GM23338 (cell line): ENCODE results near the gene LNPEP. TPM values are rescaled to one million over a fixed set of nuclear protein-coding genes. Genes with fewer than 3 reads are reported as not detected.

ENCODE experiments used
- ATAC-seq: fragments of 200-7000 bp; cut with Tn5 transposase; 3 replicates; pipeline ENCODE4 v1.9.1; 2020
- DNase-seq: peaks from one replicate; pipeline ENCODE4 v3.0.0-alpha.2; 2015; ENCODE audit warnings: low spot score
- H2AFZ ChIP-seq: fragments of 200-600 bp; sonication (generic); 2 replicates; pipeline ENCODE4 v1.8.0; 2016; ENCODE audit warnings: antibody characterized with exemption, mild to moderate bottlenecking, moderate library complexity
- H3F3A ChIP-seq: fragments of 200-600 bp; sonication (generic); replicated peaks from 2 replicates; pipeline ENCODE4 v1.8.0; 2017; ENCODE audit warnings: antibody characterized with exemption, mixed run types, low read depth
- H3K27ac ChIP-seq: fragments of 200-600 bp; sonication (generic); 2 replicates; pipeline ENCODE4 v1.6.1; 2016; ENCODE audit warnings: low read depth
- H3K27me3 ChIP-seq: fragments of 200-600 bp; sonication (generic); 2 replicates; pipeline ENCODE4 v1.8.0; 2016; ENCODE audit warnings: mild to moderate bottlenecking, mixed run types, moderate library complexity; ENCODE audit not compliant: insufficient read depth
- H3K36me3 ChIP-seq: fragments of 200-600 bp; sonication (generic); 2 replicates; pipeline ENCODE4 v1.8.0; 2016; ENCODE audit warnings: mild to moderate bottlenecking; ENCODE audit not compliant: insufficient read depth
- H3K4me1 ChIP-seq: fragments of 200-600 bp; sonication (generic); 2 replicates; pipeline ENCODE4 v1.8.0; 2016; ENCODE audit warnings: mild to moderate bottlenecking, moderate library complexity; ENCODE audit not compliant: insufficient read depth
- H3K4me2 ChIP-seq: fragments of 200-600 bp; sonication (generic); 2 replicates; pipeline ENCODE4 v1.7.1; 2017; ENCODE audit warnings: mixed run types
- H3K4me3 ChIP-seq: fragments of 200-600 bp; sonication (generic); 2 replicates; pipeline ENCODE4 v1.6.1; 2016; ENCODE audit warnings: mixed run types
- H3K79me2 ChIP-seq: fragments of 200-600 bp; sonication (generic); replicated peaks from 2 replicates; pipeline ENCODE4 v1.8.0; 2017; ENCODE audit warnings: mild to moderate bottlenecking; ENCODE audit not compliant: insufficient read depth
- H3K9me2 ChIP-seq: fragments of 200-600 bp; sonication (generic); 2 replicates; pipeline ENCODE4 v1.8.0; 2017; ENCODE audit not compliant: insufficient read depth
- H4K20me1 ChIP-seq: fragments of 200-600 bp; sonication (generic); replicated peaks from 2 replicates; pipeline ENCODE4 v1.8.0; 2017; ENCODE audit warnings: mild to moderate bottlenecking; ENCODE audit not compliant: insufficient read depth
- H3K27ac Mint-ChIP-seq: 2 replicates; pipeline ENCODE4 v1.8.0; 2020; ENCODE audit warnings: inconsistent platforms, mild to moderate bottlenecking, moderate library complexity, mixed read lengths
- H3K27me3 Mint-ChIP-seq: 3 replicates; pipeline ENCODE4 v1.8.0; 2022; ENCODE audit warnings: low read depth, mild to moderate bottlenecking, moderate library complexity, mixed read lengths, inconsistent platforms; ENCODE audit not compliant: insufficient read depth, poor library complexity
- H3K36me3 Mint-ChIP-seq: 3 replicates; pipeline ENCODE4 v1.8.0; 2021; ENCODE audit warnings: low read depth, mild to moderate bottlenecking, inconsistent platforms, moderate library complexity, mixed read lengths
- H3K4me1 Mint-ChIP-seq: 3 replicates; pipeline ENCODE4 v1.8.0; 2020; ENCODE audit warnings: mild to moderate bottlenecking, inconsistent platforms, mixed read lengths
- H3K4me3 Mint-ChIP-seq: 3 replicates; pipeline ENCODE4 v1.8.0; 2021; ENCODE audit warnings: moderate library complexity, mild to moderate bottlenecking, inconsistent platforms, mixed read lengths
- H3K9me3 Mint-ChIP-seq: 3 replicates; pipeline ENCODE4 v1.8.0; 2020; ENCODE audit warnings: moderate library complexity, mild to moderate bottlenecking, inconsistent platforms, mixed read lengths
- CREB1 ChIP-seq: fragments of 250-450 bp; sonication (Bioruptor Pico); IDR thresholded peaks from 2 replicates; pipeline ENCODE4 v1.5.0; 2020; ENCODE audit warnings: low read depth, mild to moderate bottlenecking, moderate library complexity
- ETS1 ChIP-seq: IDR thresholded peaks from 2 replicates; pipeline ENCODE4 v1.6.1; 2016; ENCODE audit warnings: antibody characterized with exemption
- JUNB ChIP-seq: IDR thresholded peaks from one replicate; pipeline ENCODE4 v1.6.1; 2016; ENCODE audit warnings: antibody characterized with exemption; ENCODE audit not compliant: unreplicated experiment
- POLR2AphosphoS5 ChIP-seq: IDR thresholded peaks from 2 replicates; pipeline ENCODE4 v1.6.1; 2016; ENCODE audit warnings: antibody characterized with exemption, low read depth
- REST ChIP-seq: IDR thresholded peaks from one replicate; pipeline ENCODE4 v1.6.1; 2018; ENCODE audit warnings: antibody characterized with exemption; ENCODE audit not compliant: unreplicated experiment
- STAT1 ChIP-seq: IDR thresholded peaks from one replicate; pipeline ENCODE4 v1.6.1; 2016; ENCODE audit warnings: antibody characterized with exemption; ENCODE audit not compliant: unreplicated experiment
- ZNF114 ChIP-seq: fragments of 250-450 bp; sonication (Bioruptor Pico); IDR thresholded peaks from 2 replicates; pipeline ENCODE4 v1.5.0; 2020; ENCODE audit warnings: mild to moderate bottlenecking, moderate library complexity
- ZNF331 ChIP-seq: fragments of 250-450 bp; sonication (Bioruptor Pico); IDR thresholded peaks from 2 replicates; pipeline ENCODE4 v1.5.0; 2020; ENCODE audit warnings: low read depth, mild to moderate bottlenecking, moderate library complexity
- polyA plus RNA-seq: library from polyadenylated mRNA; unstranded; fragments of >200 nt; fragmentation: Nextera tagmentation; extraction: Ambion mirVana; gene quantifications from 2 replicates; pipeline ENCODE4 v1.2.1, GENCODE V29; 2016
- total RNA-seq: library from RNA; depleted of rRNA; stranded (reverse); fragments of >200 nt; shearing (Covaris generic); gene quantifications from 2 replicates; pipeline ENCODE4 v1.2.3, GENCODE V29; 2014
- TF ChIP-seq, protein P1 (sequence below): fragments of 250-450 bp; sonication (Bioruptor Pico); IDR thresholded peaks from 2 replicates; pipeline ENCODE4 v1.5.0; 2020; ENCODE audit warnings: mild to moderate bottlenecking, moderate library complexity

The LNPEP gene
- total and polyA plus RNA-seq, 2 experiments from 2014 or later: 1.2 to 8.3 TPM

GRCh38 chr5:96990102-96990501 is 54.2 kb downstream of the LNPEP start (continued):
- TF ChIP-seq, protein P1, sequence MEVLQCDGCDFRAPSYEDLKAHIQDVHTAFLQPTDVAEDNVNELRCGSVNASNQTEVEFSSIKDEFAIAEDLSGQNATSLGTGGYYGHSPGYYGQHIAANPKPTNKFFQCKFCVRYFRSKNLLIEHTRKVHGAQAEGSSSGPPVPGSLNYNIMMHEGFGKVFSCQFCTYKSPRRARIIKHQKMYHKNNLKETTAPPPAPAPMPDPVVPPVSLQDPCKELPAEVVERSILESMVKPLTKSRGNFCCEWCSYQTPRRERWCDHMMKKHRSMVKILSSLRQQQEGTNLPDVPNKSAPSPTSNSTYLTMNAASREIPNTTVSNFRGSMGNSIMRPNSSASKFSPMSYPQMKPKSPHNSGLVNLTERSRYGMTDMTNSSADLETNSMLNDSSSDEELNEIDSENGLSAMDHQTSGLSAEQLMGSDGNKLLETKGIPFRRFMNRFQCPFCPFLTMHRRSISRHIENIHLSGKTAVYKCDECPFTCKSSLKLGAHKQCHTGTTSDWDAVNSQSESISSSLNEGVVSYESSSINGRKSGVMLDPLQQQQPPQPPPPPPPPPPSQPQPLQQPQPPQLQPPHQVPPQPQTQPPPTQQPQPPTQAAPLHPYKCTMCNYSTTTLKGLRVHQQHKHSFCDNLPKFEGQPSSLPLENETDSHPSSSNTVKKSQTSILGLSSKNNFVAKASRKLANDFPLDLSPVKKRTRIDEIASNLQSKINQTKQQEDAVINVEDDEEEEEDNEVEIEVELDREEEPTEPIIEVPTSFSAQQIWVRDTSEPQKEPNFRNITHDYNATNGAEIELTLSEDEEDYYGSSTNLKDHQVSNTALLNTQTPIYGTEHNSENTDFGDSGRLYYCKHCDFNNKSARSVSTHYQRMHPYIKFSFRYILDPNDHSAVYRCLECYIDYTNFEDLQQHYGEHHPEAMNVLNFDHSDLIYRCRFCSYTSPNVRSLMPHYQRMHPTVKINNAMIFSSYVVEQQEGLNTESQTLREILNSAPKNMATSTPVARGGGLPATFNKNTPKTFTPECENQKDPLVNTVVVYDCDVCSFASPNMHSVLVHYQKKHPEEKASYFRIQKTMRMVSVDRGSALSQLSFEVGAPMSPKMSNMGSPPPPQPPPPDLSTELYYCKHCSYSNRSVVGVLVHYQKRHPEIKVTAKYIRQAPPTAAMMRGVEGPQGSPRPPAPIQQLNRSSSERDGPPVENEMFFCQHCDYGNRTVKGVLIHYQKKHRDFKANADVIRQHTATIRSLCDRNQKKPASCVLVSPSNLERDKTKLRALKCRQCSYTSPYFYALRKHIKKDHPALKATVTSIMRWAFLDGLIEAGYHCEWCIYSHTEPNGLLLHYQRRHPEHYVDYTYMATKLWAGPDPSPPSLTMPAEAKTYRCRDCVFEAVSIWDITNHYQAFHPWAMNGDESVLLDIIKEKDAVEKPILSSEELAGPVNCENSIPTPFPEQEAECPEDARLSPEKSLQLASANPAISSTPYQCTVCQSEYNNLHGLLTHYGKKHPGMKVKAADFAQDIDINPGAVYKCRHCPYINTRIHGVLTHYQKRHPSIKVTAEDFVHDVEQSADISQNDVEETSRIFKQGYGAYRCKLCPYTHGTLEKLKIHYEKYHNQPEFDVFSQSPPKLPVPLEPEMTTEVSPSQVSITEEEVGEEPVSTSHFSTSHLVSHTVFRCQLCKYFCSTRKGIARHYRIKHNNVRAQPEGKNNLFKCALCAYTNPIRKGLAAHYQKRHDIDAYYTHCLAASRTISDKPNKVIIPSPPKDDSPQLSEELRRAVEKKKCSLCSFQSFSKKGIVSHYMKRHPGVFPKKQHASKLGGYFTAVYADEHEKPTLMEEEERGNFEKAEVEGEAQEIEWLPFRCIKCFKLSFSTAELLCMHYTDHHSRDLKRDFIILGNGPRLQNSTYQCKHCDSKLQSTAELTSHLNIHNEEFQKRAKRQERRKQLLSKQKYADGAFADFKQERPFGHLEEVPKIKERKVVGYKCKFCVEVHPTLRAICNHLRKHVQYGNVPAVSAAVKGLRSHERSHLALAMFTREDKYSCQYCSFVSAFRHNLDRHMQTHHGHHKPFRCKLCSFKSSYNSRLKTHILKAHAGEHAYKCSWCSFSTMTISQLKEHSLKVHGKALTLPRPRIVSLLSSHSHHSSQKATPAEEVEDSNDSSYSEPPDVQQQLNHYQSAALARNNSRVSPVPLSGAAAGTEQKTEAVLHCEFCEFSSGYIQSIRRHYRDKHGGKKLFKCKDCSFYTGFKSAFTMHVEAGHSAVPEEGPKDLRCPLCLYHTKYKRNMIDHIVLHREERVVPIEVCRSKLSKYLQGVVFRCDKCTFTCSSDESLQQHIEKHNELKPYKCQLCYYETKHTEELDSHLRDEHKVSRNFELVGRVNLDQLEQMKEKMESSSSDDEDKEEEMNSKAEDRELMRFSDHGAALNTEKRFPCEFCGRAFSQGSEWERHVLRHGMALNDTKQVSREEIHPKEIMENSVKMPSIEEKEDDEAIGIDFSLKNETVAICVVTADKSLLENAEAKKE: no peak
- TF ChIP-seq CREB1 (CRISPR knock-in tag): no peak

DNA sequence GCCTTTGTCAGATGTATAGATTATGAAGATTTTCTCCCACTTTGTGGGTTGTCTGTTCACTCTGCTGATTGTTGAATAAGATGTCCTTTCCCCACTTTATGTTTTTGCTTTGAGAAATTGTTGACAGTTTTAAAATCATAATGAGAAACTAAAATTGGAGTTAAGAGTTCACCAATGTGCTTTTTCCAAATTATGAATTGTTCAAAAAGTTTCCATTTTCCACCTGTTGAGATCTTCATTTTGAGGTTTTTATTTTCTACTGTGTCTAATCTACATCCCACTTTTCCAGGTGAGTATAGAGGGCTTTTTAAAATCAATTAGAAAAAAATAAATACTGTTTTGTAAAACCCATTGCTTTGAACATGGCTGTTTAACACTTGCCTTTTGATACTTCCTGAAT is 55.8 kb downstream of the LNPEP start:
- H4K20me1 ChIP-seq: no peaks in the 10 kb centered on the region
- H3K79me2 ChIP-seq: no peaks in the 10 kb centered on the region
- Mint-ChIP-seq H3K9me3 (no peaks in the 10 kb centered on the region), H3K27ac (no peak overlapping the region), H3K4me1 (peaks cover 4% of the 10 kb centered on the region; the same call in 1 of the 3 replicates), H3K27me3 (no peaks in the 10 kb centered on the region), H3K4me3 (no peak overlapping the region), H3K36me3 (no peaks in the 10 kb centered on the region)
- no peak for DNase-seq
- H3K4me2 ChIP-seq: no peak overlapping the region
- no peak for ATAC-seq
- no peaks in the 10 kb centered on the region for H3K27me3 ChIP-seq
- H3F3A ChIP-seq: no peaks in the 10 kb centered on the region
- no peaks in the 10 kb centered on the region for H3K9me2 ChIP-seq
- H3K4me1 ChIP-seq: no peaks in the 10 kb centered on the region
- no peaks in the 10 kb centered on the region for H3K36me3 ChIP-seq
- no peak overlapping the region for H3K27ac ChIP-seq
- H2AFZ ChIP-seq: no peak overlapping the region
- no peak overlapping the region for H3K4me3 ChIP-seq
- TF ChIP-seq ZNF331 (CRISPR knock-in tag): no peak
- TF ChIP-seq JUNB: no peak
- TF ChIP-seq CREB1 (CRISPR knock-in tag): no peak
- no peak for TF ChIP-seq REST
- no peak for TF ChIP-seq STAT1
- no peak for TF ChIP-seq POLR2AphosphoS5
- TF ChIP-seq ZNF114: no peak
- no peak for TF ChIP-seq ETS1
